ENCODE results near the gene VAC14. TPM values are rescaled to one million over a fixed set of nuclear protein-coding genes. Genes with fewer than 3 reads are reported as not detected.

Gene VAC14
- total RNA-seq, 4 donors from 2014 or later: 20.1 to 47.8 (median 39.0) TPM

GRCh38 chr16:70774261-70774660 is 26.7 kb downstream of the VAC14 start:
- intact Hi-C loops (cut with DNase I; ENCODE audit: low total_unique reads): loop anchor here (10.0 kb wide), 1 partner anchor 239 kb away; no protein-coding TSS in a partner anchor
- WGBS, 2 donors: 94 to 95% methylated on average over 13 of the region's 13 CpGs
- H3K4me3 ChIP-seq (ENCODE audit: low read depth, poor library complexity, severe bottlenecking): no peak overlapping the region
- no peak for TF ChIP-seq CTCF (IDR thresholded peaks at IDR 0.05)
- no peak for TF ChIP-seq POLR2A (IDR thresholded peaks at IDR 0.05)
- no peak for DNase-seq (ENCODE audit: low spot score in 2 of 2)

- DNase-seq (ENCODE audit: low spot score in 2 of 2): no peak
- 68 to 88% methylated on average over 1 of the region's 1 CpG for WGBS, 2 donors
- H3K4me3 ChIP-seq (ENCODE audit: low read depth, poor library complexity, severe bottlenecking): no peak overlapping the region
- intact Hi-C loops (cut with DNase I; ENCODE audit: low total_unique reads): loop anchor here (10.0 kb wide), 1 partner anchor 238 kb away; no protein-coding TSS in a partner anchor
- TF ChIP-seq POLR2A (IDR thresholded peaks at IDR 0.05): no peak
- no peak for TF ChIP-seq CTCF (IDR thresholded peaks at IDR 0.05)
Measured at GRCh38 chr16:70772493-70772892, 28.5 kb downstream of the VAC14 start.

GRCh38 chr16:70770626-70771552 is 30.1 kb downstream of the VAC14 start:
- no peak for TF ChIP-seq POLR2A (IDR thresholded peaks at IDR 0.05)
- TF ChIP-seq CTCF (IDR thresholded peaks at IDR 0.05): peak in 1 of 3 donors; percentile 81
- intact Hi-C loops (cut with DNase I; ENCODE audit: low total_unique reads): loop anchor here (10.0 kb wide), 1 partner anchor 236 kb away; no protein-coding TSS in a partner anchor
- 30 to 37% methylated on average over 15 of the region's 15 CpGs for WGBS, 2 donors
- H3K4me3 ChIP-seq (ENCODE audit: low read depth, poor library complexity, severe bottlenecking): no peak overlapping the region
- DNase-seq (ENCODE audit: low spot score in 2 of 2): peak; percentile 43 to 93

- whole genome bisulfite sequencing, 2 donors: 96 to 97% methylated on average over 9 of the region's 9 CpGs
- intact Hi-C loops (cut with DNase I; ENCODE audit: low total_unique reads): loop anchor here (10.0 kb wide), 1 partner anchor 235 kb away; no protein-coding TSS in a partner anchor
- no peak overlapping the region for H3K4me3 ChIP-seq (ENCODE audit: low read depth, poor library complexity, severe bottlenecking)
- DNase-seq (ENCODE audit: low spot score in 2 of 2): no peak
- TF ChIP-seq POLR2A (IDR thresholded peaks at IDR 0.05) (no peak), CTCF (IDR thresholded peaks at IDR 0.05) (no peak)
Measured at GRCh38 chr16:70770291-70770625, 30.7 kb downstream of the VAC14 start.

GRCh38 chr16:70769761-70770160 is 31.2 kb downstream of the VAC14 start:
- no peak for TF ChIP-seq POLR2A (IDR thresholded peaks at IDR 0.05)
- no peak for TF ChIP-seq CTCF (IDR thresholded peaks at IDR 0.05)
- 57 to 82% methylated on average over 8 of the region's 8 CpGs for WGBS, 2 donors
- DNase-seq (ENCODE audit: low spot score in 2 of 2): no peak
- H3K4me3 ChIP-seq (ENCODE audit: low read depth, poor library complexity, severe bottlenecking): no peak overlapping the region
- intact Hi-C loops (cut with DNase I; ENCODE audit: low total_unique reads): loop anchor here (10.0 kb wide), 1 partner anchor 235 kb away; no protein-coding TSS in a partner anchor

All from lower leg skin (tissue), 4 donors.